Endothelial cell of hepatic sinusoid (primary cell): Measurements from ENCODE around the gene OPTC.
"Not testable (repeated sequence)": the region's sequence is repeated elsewhere in the genome, so short reads cannot be mapped to it uniquely, and the experiment has no call there.

Source experiments
- in situ Hi-C: cut with HindIII; loops from 2 replicates; pipeline ENCODE4 v1.10.0; 2017; ENCODE audit warnings: low sequenced_read_pairs

The OPTC gene

DNA sequence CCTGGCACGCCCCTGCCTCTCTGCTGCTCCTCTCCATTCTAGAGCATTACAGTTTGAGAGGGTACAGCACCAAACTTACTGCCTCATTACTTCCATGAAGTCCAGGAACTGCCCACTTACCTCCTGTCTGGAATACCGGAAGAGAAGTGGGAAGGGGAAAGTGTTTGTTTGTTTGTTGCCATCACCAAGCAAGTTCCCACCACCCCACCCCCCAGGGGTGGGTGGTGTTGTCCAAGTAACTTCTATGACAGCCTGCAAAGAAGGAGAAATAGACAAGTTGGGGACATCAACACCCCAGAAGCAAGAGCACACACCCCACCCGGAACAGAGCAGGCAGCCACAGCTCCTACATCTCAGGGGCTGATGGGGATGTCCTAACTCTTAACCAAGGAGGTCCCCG, 18.0 kb downstream of the OPTC start:
- in situ Hi-C loops: no loop called here

DNA sequence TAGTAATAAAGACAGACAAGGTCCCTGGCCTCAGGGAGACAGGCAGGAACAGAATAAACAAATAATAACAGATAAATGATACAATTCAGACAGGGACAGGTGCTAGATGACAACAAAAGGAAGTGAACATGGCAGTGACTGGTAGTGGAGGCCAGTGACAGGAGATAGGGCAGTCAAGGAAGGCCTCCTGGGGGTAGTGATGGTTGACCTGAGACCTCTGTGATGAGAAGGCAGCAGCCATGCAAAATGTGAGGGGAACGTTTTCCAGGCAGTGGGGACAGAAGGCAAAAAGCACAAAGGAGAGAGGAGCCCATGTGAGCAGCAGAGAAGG, 18.5 kb downstream of the OPTC start:
- in situ Hi-C loops: no loop called here

DNA sequence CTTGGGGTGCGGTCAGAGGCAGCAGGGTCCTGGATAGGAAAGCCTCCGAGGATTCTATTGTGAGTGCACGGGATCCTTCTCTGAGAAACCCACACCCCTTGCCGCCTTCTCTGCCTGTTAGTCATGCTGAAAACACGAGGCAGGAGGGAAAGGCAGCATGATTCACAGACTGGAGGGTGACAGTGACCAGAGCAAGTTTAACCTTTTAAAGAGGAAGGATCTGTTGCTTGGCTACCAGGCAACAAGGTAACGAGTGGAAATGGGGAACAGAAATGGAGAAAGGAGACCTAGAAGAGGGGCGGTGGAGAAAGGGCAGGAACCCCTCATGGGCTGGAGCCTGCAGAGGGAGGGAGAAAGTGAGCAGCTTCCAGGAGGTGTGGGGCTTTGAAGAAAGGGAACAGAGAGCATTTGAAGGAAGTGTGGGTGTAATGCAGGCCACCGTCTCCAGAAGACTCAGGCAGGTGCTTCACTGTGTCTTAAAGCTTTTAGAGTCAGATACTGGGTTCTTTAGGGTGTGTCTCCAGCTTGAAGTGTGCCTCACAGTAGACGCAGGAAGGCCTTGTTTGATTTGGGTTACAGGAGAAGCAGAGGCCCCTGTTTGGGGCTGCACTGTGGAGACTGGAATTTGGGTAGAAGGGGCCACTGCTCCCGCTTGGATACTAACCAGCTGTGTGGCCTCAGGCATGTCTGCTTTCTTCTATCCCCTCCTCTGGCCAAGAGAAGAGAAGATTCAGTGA, 19.1 kb downstream of the OPTC start:
- in situ Hi-C loops: no loop called here

DNA sequence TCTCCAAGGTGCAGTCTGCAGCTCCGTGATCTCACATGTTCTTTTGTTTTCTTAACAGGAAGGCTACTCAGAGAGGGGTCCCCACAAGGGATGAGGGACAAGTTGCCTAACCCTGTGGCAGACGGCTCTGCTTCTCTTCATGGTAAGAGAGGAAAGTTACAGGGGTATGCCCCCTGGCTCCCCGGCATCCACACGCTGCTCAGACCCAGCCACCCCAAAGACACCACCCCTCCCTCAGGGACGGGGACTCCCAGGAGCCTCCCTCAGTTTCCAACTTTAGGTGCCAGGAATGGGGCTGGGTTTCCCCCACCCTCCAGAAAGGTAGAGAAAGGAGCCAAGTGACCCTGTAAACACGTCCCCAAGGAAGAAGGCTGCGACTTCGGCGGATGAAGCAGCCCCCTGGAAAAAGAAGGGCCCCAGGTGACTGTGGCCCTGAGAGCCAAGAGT, 19.7 kb downstream of the OPTC start:
- in situ Hi-C loops: no loop called here

DNA sequence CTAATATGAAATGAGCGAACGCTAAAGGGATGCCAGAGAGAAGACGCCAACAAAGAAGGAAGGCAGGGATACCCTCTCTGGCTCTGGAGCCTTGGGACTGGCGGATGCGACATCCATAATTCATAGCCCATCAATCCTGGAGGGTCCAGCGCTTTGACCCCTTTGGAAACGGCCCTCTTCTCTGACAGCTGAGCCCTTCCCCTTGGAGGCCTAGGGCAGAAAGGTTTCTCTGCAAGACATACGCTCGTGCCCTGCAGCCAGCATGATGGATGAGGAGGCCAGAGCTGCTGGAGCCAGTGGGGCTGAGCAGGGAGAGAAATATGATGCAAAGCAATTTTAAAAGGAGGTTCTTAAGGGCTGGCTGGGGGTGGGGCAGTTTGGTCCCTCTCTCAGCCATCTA, 22.2 kb downstream of the OPTC start:
- in situ Hi-C loops: no loop called here

DNA sequence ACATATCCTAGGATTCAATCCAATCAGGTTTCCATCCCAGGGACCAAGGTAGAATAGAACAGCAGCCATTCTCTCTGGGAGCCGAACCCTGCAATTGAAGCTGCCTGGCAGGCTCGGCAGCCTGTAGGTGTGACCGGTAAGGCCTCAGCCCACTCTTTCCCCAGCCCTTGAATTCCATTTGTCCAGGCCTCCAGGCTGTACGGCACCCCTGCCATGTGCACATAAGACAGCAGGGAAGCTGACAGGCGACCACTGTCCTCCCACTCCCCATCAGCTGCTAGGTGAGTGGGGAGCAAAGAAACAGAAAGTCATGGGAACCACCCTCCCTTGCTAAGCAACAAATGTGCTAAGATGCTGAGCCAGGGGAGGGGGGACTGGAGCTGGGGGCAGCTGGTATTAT, 23.0 kb downstream of the OPTC start:
- in situ Hi-C loops: no loop called here

DNA sequence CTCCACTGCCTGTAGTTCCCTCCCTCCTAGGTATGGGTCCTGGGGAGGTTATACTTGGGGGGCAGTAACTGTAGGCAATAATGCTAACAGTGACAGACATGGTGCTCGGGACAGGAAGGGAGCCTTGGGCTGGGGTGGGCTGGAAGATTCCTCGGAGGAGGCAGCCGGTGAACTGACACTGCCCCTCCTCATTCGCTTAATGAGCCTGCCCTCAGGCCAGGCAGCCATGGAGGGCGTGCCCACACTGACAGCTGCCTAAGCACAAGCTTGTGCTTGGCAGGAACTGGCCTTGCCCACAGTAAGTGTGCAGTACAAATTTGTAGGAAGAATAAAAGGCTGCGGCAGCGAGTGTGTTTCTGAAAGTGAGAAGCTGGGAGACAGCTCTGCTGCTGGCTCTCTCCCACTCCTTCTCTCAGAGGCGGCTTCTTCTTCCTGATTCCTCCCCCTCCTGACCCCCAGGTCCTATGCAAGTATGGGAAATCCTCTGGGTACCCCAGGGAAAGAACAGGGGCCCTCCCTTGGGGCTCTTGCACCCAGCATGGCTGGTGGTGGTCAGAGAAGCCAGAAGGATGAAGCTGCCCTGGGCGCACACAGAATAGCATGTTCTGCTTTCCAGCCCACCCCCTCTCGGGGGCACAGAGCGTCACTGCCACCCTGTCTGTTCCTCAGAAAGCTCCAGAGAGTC, 23.6 kb downstream of the OPTC start:
- in situ Hi-C loops: no loop called here

DNA sequence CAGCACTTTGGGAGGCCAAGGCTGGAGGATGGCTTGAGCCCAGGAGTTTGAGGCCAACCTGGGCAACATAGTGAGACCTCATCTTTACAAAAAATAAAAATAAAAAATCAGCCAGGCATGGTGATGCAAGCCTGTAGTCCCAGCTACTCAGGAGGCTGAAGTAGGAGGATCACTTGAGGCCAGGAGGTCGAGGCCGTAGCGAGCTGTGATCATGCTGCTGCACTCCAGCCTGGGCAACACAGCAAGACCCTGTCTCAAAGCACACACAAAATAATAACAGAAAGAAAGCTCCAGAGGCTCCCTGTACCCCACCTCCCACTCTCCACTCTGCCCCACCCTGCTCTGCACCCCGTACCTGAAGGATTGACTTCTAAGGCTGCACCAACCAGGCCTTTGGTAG, 24.2 kb downstream of the OPTC start:
- in situ Hi-C loops: not testable (repeated sequence)

DNA sequence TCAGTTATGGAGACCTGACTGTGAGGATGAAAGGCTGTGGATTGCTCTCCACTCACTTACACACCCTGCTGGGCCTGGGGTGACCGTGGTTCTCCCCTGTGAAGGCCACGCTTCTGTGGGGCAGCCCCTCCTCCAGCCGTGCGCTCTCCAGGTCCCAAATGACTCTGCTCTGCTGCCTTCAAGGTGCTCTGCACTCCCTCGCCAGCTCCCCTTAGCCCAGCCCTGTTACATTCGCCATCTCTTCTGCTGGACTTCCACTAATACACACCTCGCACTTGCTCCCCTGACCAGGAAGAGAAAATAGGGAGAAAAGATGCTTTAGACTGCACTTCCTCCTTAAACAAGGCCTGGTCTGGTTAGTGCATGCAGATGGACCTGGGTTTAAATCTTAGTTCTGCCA, 24.6 kb downstream of the OPTC start:
- in situ Hi-C loops: no loop called here

DNA sequence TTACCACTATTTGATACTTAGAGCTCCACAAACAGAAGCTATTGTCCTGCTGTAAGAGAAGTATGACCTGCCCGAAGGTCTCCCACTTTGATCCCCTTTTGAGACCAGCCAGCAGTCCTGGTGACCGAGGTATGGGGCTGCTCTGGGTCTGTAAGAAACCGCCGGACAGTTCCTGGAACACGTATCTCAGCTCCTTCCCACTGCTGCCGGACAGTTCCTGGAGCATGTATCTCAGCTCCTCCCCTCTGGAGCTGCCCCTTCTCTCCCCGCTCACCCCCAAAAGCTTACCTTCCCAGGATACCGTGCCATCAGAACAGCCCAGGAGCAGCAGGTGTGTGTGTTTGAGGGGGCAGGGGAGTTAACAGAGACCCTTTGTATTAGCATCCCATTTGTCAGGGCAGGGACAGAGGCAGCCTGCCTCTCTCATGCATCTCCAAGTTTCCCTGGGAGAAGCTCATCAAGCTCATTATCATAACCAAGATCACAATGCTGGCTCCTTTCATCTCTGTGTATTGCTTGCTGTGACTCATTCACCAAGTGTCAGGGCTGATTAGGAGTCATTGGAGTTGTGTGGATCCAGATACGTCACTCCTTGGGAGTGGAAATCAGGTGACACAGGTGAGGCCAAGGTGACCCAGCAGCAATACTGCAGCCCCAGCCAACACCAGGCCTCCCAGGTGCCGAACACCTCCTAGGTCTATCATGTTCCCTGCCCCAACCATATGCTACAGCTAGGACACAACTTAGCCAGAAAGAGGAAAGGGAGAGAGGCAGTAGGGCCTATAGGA, 25.3 kb downstream of the OPTC start:
- in situ Hi-C loops: no loop called here

DNA sequence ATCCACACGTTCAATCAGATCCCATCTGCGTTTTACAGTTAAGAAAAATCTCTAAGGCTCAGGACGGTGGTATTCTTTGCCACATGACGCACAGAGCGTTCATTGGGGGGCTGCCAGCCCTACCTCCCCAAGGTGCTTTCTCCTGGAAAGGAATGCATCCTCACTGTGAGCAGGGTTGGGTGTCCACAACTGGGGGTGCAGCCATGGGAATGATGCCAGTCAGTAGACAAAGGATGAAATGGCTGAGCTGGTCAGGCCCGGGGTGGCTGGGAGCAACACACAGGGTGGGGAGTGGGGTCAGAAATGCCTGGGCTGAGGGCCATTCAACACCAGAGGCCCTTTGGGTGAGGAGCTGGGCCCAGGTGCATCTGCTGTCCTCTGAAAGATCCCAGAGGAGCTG, 25.9 kb downstream of the OPTC start:
- in situ Hi-C loops: no loop called here

DNA sequence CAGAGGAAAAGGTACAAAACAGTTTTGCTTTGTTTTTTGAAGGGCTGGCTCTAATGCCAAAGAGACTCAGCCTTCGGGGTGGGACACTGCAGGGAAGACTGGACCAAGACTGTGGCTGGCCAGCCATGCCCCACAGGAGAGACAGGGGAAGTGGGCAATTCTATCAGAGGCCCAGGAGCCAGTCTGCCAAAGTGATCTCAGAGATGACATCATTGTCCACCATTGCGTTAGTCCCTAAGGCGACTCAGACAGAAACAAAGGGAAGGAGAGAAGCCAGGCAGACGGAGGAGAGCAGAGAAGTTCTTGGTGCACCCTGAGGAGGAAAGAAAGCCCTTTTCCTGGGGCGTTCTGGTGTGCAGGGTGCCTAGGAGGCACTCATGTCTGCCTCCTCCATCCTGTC, 26.4 kb downstream of the OPTC start:
- in situ Hi-C loops: no loop called here

DNA sequence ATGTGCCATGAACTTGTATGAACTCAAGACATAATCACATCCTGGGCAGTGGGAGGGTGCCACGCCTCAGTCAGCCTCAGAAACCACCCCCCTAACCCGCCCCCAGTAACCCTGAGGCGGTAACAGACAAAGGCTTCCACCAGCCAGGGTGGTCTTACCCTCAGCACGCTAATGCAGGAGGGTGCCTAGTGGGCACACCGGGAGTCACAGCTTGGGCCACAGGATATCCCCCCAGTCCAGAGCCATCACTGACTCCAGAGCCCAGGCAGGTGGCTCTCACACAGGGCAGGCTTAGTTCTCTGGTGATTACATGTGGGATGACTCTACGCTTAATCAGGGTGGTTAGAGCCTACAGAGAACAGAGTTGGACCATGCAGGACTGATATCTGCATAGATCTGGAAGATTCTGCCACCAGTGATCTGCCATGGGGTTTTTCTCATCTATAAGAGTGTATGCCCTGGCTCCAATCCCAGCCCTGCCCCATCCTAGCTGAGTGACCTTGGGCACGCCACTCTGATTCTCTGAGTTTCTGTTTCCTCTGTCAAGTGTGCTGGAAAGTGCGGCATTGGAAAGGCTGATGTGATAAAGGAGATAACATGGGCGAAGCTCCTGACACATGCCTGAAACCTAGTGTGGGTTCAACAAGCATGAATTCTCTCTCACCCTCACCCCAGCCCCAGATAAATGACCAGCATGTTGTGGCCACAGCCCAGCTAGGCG, 27.3 kb downstream of the OPTC start:
- in situ Hi-C loops: no loop called here

DNA sequence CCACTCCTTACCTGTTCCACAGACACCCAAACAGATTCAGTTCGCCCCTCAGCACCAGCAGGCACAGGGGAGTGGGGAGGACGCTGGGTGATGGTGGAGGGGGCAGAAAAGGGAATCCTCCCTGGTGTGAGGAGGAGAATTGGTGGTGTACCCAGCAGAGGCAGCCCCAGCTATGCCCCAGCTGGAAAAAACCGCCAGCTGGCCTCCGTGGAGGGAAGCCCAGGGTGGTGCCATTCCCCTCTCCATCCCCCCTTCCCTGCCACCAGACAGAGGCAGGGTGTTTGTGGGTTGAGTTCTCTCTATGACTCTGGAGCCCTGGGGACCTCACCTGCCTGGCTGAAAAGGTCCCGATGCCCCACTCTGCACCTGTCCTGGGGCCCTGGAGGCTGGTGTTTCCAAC, 27.9 kb downstream of the OPTC start:
- in situ Hi-C loops: no loop called here

DNA sequence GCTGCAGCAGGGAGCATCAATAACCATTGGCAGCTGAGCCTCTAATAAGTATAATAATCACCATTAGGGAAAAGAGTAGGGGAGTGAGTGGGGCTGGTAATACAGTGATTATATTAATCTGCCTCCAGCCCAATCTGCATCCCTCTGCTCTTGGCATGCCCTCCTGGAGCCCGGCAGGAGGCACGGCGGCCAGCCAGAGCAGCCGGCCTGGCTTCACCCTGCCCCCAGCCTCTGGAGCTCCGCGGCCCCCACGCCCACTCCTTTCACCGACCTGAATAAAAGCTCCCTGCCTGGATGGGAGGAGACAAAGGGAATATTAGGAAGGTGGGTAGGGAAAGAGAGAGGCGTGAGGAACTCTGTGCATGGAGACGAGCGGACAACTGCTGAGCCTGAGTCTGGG, 28.3 kb downstream of the OPTC start:
- in situ Hi-C loops: no loop called here

DNA sequence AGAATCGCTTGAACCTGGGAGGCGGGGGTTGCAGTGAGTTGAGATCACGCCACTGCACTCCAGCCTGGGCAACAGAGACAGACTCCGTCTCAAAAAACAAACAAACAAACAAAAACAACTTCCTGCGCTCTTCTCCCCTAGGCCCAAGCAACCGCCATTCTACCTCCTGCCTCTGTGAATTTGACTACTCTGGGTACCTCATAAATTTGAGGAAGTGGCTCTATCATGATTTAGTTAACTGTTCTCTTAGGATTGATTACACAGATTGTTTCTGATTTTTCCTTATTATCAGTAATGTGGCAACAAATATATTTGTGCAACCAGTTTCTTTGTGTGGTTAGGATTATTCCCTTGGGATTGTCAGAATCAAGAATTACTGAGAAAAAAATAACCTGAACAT, 29.7 kb downstream of the OPTC start:
- in situ Hi-C loops: no loop called here

DNA sequence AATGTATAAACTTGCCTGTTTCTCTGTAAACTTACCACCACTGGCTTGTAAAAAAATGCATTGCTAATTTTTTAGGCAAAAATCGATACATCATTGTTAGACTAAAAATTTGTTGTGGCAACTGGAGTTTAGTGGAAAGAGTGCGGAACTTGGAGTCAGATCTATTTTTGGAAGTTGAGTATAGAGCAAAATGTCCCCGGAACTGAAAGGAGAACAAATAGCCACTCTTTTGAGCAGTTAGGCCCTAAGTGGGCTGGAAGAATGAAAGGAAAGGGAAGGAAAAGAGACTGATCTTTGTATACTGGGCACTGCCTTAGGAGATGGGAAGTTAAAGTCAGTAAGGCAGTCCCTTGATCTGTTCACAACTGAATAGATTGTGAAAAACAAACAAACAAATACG, 30.2 kb downstream of the OPTC start:
- in situ Hi-C loops: no loop called here

DNA sequence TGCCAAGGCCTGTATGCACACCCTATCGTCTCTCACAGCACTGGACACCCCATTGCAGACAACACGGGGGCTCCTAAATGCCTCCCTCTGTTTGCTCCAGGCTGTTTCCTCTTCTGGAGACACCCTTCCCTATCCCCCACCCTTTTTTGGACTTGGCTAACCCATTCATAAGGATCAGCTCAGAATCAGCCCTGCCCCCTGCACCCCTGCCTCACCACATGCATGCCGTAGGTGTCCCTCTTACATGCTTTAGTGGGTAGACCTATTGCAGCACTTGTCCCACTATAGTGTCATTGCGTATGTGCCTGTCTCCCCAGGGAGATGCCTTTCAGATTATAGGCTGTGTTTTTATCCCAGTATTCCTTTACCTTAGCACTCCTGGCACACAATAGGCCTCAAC, 30.9 kb downstream of the OPTC start:
- in situ Hi-C loops: no loop called here

DNA sequence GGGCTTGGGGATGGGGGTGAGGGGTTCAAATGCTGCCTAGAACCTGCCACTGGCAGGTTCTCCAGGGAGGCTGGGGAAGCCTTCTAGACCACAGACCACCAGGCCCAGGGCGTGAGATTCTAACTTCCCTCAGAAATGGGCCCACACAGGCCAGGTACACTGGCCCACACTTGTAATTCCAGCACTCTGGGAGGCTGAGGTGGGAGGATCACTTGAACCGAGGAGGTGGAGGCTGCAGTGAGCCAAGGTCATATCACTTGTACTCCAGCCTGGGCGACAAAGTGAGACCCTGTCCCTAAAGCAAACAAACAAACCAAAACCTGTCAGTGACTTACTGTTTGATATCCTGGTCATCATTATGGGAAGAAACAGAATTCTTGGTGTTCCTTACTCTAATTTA, 31.7 kb downstream of the OPTC start:
- in situ Hi-C loops: no loop called here

DNA sequence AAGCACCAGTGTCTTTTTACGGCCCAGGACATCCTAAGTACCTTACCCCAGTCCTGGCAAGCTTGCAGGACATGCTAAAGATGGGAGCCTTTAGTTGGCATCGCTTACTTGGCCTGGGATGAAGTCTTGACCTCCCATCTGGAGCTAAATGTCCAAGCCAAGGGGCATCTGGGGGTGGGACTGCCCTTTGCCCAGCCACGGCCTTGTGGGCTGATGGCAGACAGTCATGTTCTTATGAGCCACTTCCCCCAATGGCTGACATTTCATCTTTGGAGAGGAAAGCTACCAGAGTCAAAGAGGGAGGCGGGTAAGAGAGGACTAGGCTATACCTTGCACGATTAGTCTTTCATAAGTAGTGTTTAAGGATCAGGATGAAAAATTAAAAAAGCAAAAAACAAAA, 32.2 kb downstream of the OPTC start:
- in situ Hi-C loops: no loop called here

DNA sequence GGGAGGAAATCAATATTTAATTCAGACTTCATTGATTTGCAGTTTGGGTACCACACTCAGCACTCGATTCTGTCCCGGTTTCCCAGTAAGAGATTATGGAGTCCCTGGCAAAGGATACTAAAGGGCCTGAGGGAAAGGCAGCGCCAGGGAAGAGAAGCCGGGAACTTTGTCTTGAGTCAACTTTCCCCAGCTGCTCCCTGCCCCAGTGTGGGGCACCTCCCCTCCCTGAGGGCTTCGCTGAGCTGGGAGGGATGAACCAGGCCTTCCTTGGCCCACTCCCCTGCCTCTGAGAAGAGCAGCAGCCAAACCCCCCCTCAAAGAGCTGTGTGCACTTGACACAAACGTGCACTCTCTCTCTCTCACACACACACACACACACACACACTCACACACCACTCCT, 32.6 kb downstream of the OPTC start:
- in situ Hi-C loops: no loop called here
